Sigmoid colon (tissue), 4 donors: Measurements from ENCODE around the gene PGA4.
"Not testable (repeated sequence)": the region's sequence is repeated elsewhere in the genome, so short reads cannot be mapped to it uniquely, and the experiment has no call there.

Experiments
- CTCF ChIP-seq, 4 experiments: fragments of 450-650 bp in 3 of 4; fragments of 200-600 bp in 1 of 4; IDR thresholded peaks; one replicate each; pipeline ENCODE4 v1.5.1; 2016 to 2019; ENCODE audit warnings: antibody characterized with exemption in 4 of 4, mild to moderate bottlenecking in 3 of 4, moderate library complexity in 2 of 4
- EP300 ChIP-seq, 4 donors: sonication (generic); formaldehyde crosslinking; IDR thresholded peaks; one replicate each; pipeline ENCODE4 v1.6.1; 2017; ENCODE audit warnings: antibody characterized with exemption in 4 of 4
- POLR2A ChIP-seq, 2 donors: fragments of 450-650 bp; IDR thresholded peaks; one replicate each; pipeline ENCODE4 v1.6.1; 2016; ENCODE audit warnings: antibody characterized with exemption in 2 of 2, mild to moderate bottlenecking in 2 of 2, moderate library complexity in 2 of 2

DNA sequence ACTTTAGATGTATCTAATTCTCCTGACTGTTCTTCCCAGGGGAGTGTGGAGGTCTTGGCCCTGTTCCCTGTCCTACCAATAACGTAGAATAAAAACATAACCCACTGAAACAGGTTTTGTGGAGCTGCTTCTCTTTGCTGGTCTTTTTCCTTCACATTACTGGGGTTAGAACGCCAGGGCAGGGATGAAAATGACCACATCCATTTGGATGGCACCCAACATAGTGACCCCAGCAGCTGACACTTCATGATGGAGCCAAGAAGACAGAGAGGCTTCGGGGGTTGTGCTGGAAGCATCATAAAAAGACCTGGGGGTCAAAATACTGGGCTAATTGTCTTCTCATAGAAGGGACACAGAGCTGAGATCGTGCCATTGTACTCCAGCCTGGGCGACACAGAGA, 9.4 kb downstream of the PGA4 start:
- TF ChIP-seq CTCF, EP300, POLR2A (IDR thresholded peaks at IDR 0.05): not testable (repeated sequence)
